Right atrium auricular region (tissue), 2 donors: ENCODE measurements around the gene MAP3K21. TPM values are rescaled to one million over a fixed set of nuclear protein-coding genes. Genes with fewer than 3 reads are reported as not detected.

ENCODE experiments used
- DNase-seq: peaks from one replicate; pipeline ENCODE4 v3.0.0-alpha.2; 2019; ENCODE audit warnings: low spot score
- H3K27ac ChIP-seq, 2 donors: fragments of 200-600 bp; sonication (generic); 1 replicate in 1 of 2; 2 replicates in 1 of 2; pipeline ENCODE4 v1.5.1; 2016 to 2019
- H3K27me3 ChIP-seq, 2 donors: fragments of 200-600 bp; sonication (generic); one replicate each; pipeline versions ENCODE4 v1.5.1 to v1.6.0; 2017 to 2019
- H3K36me3 ChIP-seq: fragments of 200-600 bp; sonication (generic); one replicate; pipeline ENCODE4 v1.5.1; 2016
- H3K4me1 ChIP-seq, 2 donors: fragments of 200-600 bp; sonication (generic); one replicate each; pipeline versions ENCODE4 v1.5.1 to v1.6.0; 2017 to 2019
- H3K4me3 ChIP-seq, 2 donors: fragments of 200-600 bp; sonication (generic); 1 replicate in 1 of 2; 2 replicates in 1 of 2; pipeline ENCODE4 v1.5.1; 2017 to 2019; ENCODE audit warnings: mild to moderate bottlenecking in 1 of 2, moderate library complexity in 1 of 2
- H3K9me3 ChIP-seq, 2 donors: fragments of 200-600 bp; sonication (generic); one replicate each; pipeline ENCODE4 v1.5.1; 2019
- total RNA-seq, 2 donors: library from RNA; depleted of rRNA; stranded (reverse); fragments of >200 nt; gene quantifications; one replicate each; pipeline ENCODE4 v1.1.0, GENCODE V29; 2016
- TF ChIP-seq, protein P1 (sequence below), 2 donors: fragments of 200-600 bp; sonication (generic); IDR thresholded peaks; one replicate each; pipeline ENCODE4 v1.5.1; 2019; ENCODE audit warnings: antibody characterized with exemption in 2 of 2

Gene MAP3K21
- total RNA-seq, 2 donors from 2014 or later = 1.2 to 1.4 TPM

DNA sequence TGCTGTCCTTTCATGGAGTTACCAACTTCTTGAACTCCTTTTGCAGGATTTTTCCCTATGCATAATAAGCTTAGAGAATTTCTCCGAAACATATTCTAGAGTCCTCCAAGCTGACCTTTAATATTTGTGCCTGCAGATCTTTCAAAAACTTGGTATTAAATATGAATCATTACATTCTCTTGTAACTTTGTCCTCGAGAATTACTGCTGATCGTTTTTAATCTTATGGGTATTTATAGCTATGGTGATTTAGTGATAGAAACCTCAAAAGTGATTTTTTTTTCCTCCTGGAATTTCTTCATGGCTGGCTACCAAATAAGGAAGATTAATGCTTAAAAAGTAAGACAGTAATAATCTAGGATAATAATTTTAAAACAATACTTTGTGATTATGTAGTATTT is 39.1 kb downstream of the MAP3K21 start:
- no peaks in the 10 kb centered on the region for H3K36me3 ChIP-seq
- H3K4me1 ChIP-seq = no peaks in the 10 kb centered on the region
- no peak overlapping the region for H3K4me3 ChIP-seq
- H3K27ac ChIP-seq = no peak overlapping the region
- DNase-seq = no peak
- H3K27me3 ChIP-seq = no peaks in the 10 kb centered on the region
- H3K9me3 ChIP-seq = no peaks in the 10 kb centered on the region
- TF ChIP-seq, protein P1, sequence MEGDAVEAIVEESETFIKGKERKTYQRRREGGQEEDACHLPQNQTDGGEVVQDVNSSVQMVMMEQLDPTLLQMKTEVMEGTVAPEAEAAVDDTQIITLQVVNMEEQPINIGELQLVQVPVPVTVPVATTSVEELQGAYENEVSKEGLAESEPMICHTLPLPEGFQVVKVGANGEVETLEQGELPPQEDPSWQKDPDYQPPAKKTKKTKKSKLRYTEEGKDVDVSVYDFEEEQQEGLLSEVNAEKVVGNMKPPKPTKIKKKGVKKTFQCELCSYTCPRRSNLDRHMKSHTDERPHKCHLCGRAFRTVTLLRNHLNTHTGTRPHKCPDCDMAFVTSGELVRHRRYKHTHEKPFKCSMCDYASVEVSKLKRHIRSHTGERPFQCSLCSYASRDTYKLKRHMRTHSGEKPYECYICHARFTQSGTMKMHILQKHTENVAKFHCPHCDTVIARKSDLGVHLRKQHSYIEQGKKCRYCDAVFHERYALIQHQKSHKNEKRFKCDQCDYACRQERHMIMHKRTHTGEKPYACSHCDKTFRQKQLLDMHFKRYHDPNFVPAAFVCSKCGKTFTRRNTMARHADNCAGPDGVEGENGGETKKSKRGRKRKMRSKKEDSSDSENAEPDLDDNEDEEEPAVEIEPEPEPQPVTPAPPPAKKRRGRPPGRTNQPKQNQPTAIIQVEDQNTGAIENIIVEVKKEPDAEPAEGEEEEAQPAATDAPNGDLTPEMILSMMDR (IDR thresholded peaks at IDR 0.05) = no peak

DNA sequence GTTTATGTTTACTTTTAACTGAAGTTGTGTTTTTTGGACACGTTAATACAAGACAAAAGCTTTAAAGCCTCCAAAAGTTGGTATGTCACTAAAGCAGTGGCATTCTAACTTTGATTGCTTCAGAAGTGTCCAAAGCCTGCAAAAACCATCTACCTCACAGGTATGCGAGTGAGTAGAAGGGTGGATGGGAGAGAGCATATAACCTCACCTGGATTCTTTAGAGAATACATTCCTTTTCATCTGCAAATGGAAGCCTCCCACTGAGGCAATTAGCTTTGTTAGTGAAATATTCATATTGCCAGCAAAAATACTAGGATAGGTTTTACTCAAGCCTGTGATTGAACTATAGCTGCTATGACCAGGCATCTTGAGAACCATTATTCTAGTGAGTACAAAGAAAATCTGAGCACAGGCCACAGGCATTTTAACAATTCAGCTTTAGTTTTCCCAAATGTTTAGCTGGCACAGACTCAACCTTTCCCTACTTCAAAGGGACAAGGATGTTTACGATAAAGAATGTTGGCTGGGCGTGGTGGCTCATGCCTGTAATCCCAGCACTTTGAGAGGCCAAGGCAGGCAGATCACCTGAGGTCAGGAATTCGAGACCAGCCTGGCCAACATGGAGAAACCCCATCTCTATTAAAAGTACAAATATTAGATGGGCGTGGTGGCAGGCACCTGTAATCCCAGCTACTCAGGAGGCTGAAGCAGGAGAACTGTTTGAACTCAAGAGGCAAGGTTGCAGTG is 39.7 kb downstream of the MAP3K21 start:
- H3K27me3 ChIP-seq = no peaks in the 10 kb centered on the region
- H3K9me3 ChIP-seq = no peaks in the 10 kb centered on the region
- TF ChIP-seq, protein P1 (IDR thresholded peaks at IDR 0.05) = no peak
- no peaks in the 10 kb centered on the region for H3K36me3 ChIP-seq
- H3K4me1 ChIP-seq = no peaks in the 10 kb centered on the region
- H3K4me3 ChIP-seq = no peak overlapping the region
- H3K27ac ChIP-seq = no peak overlapping the region
- no peak for DNase-seq

DNA sequence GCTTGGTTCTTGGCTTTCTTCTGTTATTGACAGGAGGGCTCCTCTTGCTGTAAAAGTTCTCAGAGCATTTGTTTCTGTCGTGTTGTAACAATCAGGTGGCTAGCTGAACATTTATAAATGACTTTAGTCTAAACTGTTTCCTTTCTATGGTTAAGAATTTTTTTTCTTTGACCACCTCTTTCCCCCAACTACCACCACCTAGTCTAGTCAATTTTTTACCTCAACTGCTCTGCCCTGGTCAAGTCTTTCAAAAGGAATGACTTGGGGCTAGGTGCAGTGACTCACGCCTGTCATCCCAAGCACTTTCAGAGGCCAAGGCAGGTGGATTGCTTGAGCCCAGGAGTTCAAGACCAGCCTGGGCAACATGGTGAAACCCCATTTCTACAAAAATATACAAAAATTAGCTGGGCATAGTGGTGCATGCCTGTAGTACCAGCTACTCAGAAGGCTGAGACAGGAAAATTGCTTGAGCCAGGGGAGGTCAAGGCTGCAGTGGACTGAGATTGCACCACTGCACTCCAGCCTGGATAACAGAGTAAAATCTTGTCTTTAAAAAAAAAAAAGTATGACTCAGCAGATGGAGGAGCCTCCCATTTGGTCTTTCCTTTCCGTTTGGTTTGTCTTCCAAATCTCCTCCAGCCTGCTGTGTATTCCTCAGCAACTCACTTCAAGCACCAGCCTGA is 40.7 kb downstream of the MAP3K21 start:
- TF ChIP-seq, protein P1 (IDR thresholded peaks at IDR 0.05) = no peak
- Histone ChIP-seq H3K4me1 (no peaks in the 10 kb centered on the region), H3K27me3 (no peaks in the 10 kb centered on the region), H3K36me3 (no peaks in the 10 kb centered on the region), H3K27ac (no peak overlapping the region), H3K4me3 (no peak overlapping the region), H3K9me3 (no peaks in the 10 kb centered on the region)
- DNase-seq = no peak

DNA sequence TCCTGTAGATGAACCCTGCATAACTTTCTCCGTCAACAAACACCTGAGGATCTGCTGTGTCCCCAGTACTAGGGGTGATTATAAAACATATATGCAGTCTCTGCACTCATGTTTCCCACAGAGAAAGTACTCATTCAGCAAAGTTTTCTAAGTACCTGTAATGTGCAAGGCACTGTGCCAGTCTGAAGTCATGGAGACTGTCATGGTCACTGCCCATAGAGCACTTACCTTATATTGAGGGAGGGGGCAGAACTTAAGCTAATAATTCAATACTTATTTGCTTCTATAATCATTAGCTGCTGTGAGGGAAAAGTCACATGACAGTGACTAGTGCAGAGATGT is 41.2 kb downstream of the MAP3K21 start:
- Histone ChIP-seq H3K4me1 (no peaks in the 10 kb centered on the region), H3K27me3 (no peaks in the 10 kb centered on the region), H3K36me3 (no peaks in the 10 kb centered on the region), H3K27ac (no peak overlapping the region), H3K4me3 (no peak overlapping the region), H3K9me3 (no peaks in the 10 kb centered on the region)
- TF ChIP-seq, protein P1 (IDR thresholded peaks at IDR 0.05) = no peak
- no peak for DNase-seq

DNA sequence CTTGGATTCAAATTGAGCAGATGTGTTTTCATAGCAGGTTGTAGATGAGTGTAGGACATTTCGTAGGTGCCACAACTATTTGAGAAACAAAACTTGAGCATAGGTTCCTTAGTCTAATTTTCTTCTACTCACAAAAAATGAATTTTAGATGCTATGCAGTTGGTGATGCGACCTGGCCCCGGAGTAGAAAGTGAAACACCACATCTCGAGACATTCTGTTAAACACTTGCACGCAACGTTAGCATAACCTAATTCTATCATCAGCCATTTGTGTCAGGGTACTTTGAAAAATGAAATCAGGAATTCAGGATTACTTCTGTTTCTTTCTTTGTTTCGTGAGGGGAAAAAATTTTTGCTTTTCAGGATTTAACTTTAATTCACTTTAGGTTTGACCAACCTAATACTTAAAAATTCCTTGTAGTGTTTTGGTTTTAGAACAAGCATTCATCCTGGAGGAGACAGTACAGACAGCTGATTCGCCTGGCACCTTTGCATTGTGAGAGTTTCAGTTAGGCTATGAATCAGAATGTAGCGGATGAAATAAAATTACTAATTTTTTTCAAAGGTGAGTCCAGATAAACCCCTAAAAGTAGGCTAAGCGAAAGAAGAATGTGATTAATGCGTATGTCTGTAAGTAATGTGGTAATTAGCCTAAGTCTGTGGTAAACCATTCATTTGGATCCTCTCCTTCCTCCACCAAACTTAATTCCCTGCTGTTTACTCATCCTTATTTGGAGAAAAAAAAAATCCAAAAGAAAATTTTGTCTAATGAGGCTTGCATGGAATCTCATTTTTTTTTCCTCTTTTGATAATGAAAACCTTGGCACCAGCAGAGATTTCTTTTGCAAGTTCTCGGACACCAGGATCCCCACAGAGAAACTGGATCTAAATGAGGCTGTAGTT is 44.9 kb downstream of the MAP3K21 start:
- H3K4me1 ChIP-seq = no peaks in the 10 kb centered on the region
- no peak overlapping the region for H3K27ac ChIP-seq
- no peak for DNase-seq
- no peaks in the 10 kb centered on the region for H3K36me3 ChIP-seq
- H3K9me3 ChIP-seq = no peaks in the 10 kb centered on the region
- H3K4me3 ChIP-seq = no peak overlapping the region
- H3K27me3 ChIP-seq = no peaks in the 10 kb centered on the region
- TF ChIP-seq, protein P1 (IDR thresholded peaks at IDR 0.05) = no peak
